Ascending aorta (tissue), 2 donors: ENCODE measurements around the gene GAPT. TPM values are rescaled to one million over a fixed set of nuclear protein-coding genes. Genes with fewer than 3 reads are reported as not detected.

Experiments used
- DNase-seq, 2 donors: peaks; one replicate each; pipeline ENCODE4 v3.0.0-alpha.2; 2019; ENCODE audit warnings: low spot score in 2 of 2
- H3K27ac ChIP-seq, 2 donors: fragments of 200-600 bp; sonication (generic); one replicate each; pipeline ENCODE4 v1.5.1; 2016 to 2017; ENCODE audit warnings: mild to moderate bottlenecking in 1 of 2
- H3K27me3 ChIP-seq: fragments of 200-600 bp; sonication (generic); one replicate; pipeline ENCODE4 v1.5.1; 2017
- H3K36me3 ChIP-seq, 2 donors: fragments of 200-600 bp; sonication (generic); one replicate each; pipeline ENCODE4 v1.5.1; 2016
- H3K4me1 ChIP-seq, 2 donors: fragments of 200-600 bp; sonication (generic); one replicate each; pipeline ENCODE4 v1.5.1; 2016 to 2017; ENCODE audit warnings: mild to moderate bottlenecking in 1 of 2
- H3K4me3 ChIP-seq, 2 donors: fragments of 200-600 bp; sonication (generic); one replicate each; pipeline ENCODE4 v1.5.1; 2016 to 2017; ENCODE audit warnings: mild to moderate bottlenecking in 1 of 2
- H3K9me3 ChIP-seq, 2 donors: fragments of 200-600 bp; sonication (generic); one replicate each; pipeline ENCODE4 v1.5.1; 2016
- intact Hi-C: fragments of 100-400 bp; cut with DNase I; formaldehyde crosslinking; loops from one replicate; pipeline ENCODE4 v1.15.1; 2023
- total RNA-seq: library from RNA; depleted of rRNA; stranded (reverse); fragments of >200 nt; gene quantifications from one replicate; pipeline ENCODE4 v1.1.0, GENCODE V29; 2016
- TF ChIP-seq, protein P1 (sequence below), 3 experiments: fragments of 200-600 bp in 2 of 3; fragments of 450-650 bp in 1 of 3; sonication (generic) in 2 of 3; IDR thresholded peaks; one replicate each; pipeline ENCODE4 v1.5.1; 2016 to 2019; ENCODE audit warnings: antibody characterized with exemption in 3 of 3, mild to moderate bottlenecking in 1 of 3, moderate library complexity in 1 of 3

GAPT gene
- total RNA-seq, 1 donor from 2014 or later = not detected

- Histone ChIP-seq H3K27ac (no peak overlapping the region), H3K4me1 (no peaks in the 10 kb centered on the region), H3K27me3 (no peaks in the 10 kb centered on the region), H3K4me3 (no peak overlapping the region), H3K36me3 (no peaks in the 10 kb centered on the region), H3K9me3 (no peaks in the 10 kb centered on the region)
- TF ChIP-seq, protein P1, sequence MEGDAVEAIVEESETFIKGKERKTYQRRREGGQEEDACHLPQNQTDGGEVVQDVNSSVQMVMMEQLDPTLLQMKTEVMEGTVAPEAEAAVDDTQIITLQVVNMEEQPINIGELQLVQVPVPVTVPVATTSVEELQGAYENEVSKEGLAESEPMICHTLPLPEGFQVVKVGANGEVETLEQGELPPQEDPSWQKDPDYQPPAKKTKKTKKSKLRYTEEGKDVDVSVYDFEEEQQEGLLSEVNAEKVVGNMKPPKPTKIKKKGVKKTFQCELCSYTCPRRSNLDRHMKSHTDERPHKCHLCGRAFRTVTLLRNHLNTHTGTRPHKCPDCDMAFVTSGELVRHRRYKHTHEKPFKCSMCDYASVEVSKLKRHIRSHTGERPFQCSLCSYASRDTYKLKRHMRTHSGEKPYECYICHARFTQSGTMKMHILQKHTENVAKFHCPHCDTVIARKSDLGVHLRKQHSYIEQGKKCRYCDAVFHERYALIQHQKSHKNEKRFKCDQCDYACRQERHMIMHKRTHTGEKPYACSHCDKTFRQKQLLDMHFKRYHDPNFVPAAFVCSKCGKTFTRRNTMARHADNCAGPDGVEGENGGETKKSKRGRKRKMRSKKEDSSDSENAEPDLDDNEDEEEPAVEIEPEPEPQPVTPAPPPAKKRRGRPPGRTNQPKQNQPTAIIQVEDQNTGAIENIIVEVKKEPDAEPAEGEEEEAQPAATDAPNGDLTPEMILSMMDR (IDR thresholded peaks at IDR 0.05) = no peak
- no peak for DNase-seq
- intact Hi-C loops = no loop called here
These were observed 13.5 kb downstream of the GAPT start for GRCh38 chr5:58504766-58505165.

- no peak for DNase-seq
- intact Hi-C loops = no loop called here
- H3K36me3 ChIP-seq = no peaks in the 10 kb centered on the region
These were observed 14.3 kb downstream of the GAPT start for GRCh38 chr5:58505502-58505901.

DNA sequence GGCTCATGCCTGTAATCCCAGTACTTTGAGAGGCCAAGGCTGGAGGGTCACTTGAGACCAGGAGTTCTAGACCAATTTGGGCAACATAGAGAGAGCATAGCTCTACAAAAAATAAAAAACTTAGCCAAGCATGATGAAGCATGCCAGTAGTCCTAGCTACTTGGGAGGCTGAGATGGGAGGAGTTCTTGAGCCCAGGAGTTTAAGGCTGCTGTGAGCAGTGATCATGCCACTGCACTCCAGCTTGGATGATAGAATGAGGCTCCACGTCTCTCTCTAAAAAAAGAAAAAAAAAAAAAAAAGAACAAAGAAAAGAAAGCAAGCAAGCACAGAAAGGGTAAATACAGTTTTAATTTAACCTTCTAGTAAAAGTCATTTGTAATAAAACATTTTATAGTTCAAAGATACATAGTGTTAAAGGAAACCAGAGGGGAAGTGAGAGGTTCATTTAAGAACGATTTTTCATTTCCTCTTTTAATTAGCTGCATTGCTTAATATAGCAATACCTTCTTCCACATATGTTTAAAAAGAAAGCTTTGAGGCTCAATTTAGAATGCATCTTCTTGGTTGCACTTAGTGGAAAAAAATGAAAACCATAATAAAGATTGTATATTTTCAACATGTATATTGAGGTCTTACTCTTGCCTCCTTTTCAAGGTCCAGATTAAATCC, 14.9 kb downstream of the GAPT start:
- no peaks in the 10 kb centered on the region for H3K36me3 ChIP-seq
- H3K4me1 ChIP-seq = no peaks in the 10 kb centered on the region
- DNase-seq = no peak
- H3K27me3 ChIP-seq = no peaks in the 10 kb centered on the region
- no peak overlapping the region for H3K27ac ChIP-seq
- TF ChIP-seq, protein P1 (IDR thresholded peaks at IDR 0.05) = no peak
- no peaks in the 10 kb centered on the region for H3K9me3 ChIP-seq
- H3K4me3 ChIP-seq = no peak overlapping the region
- intact Hi-C loops = no loop called here

More at GRCh38 chr5:58505502-58505901, 14.3 kb downstream of the GAPT start:
- Histone ChIP-seq H3K27me3 (no peaks in the 10 kb centered on the region), H3K9me3 (no peaks in the 10 kb centered on the region), H3K4me3 (no peak overlapping the region), H3K27ac (no peak overlapping the region), H3K4me1 (no peaks in the 10 kb centered on the region)
- TF ChIP-seq, protein P1 (IDR thresholded peaks at IDR 0.05) = no peak

- Histone ChIP-seq H3K4me3 (no peak overlapping the region), H3K36me3 (no peaks in the 10 kb centered on the region), H3K27ac (no peak overlapping the region), H3K27me3 (no peaks in the 10 kb centered on the region), H3K9me3 (no peaks in the 10 kb centered on the region), H3K4me1 (no peaks in the 10 kb centered on the region)
- TF ChIP-seq, protein P1 (IDR thresholded peaks at IDR 0.05) = no peak
- intact Hi-C loops = no loop called here
- DNase-seq = no peak
These were observed 16.5 kb downstream of the GAPT start for GRCh38 chr5:58507715-58508114.

GRCh38 chr5:58517198-58517597, 26.0 kb downstream of the GAPT start:
- TF ChIP-seq, protein P1 (IDR thresholded peaks at IDR 0.05) = no peak
- Histone ChIP-seq H3K4me1 (no peaks in the 10 kb centered on the region), H3K4me3 (no peak overlapping the region), H3K36me3 (no peaks in the 10 kb centered on the region), H3K27me3 (no peaks in the 10 kb centered on the region), H3K9me3 (peaks cover 16 to 25% of the 10 kb centered on the region in 2 donors), H3K27ac (no peak overlapping the region)
- no peak for DNase-seq
- intact Hi-C loops = no loop called here
